GM23338 (cell line): ENCODE measurements around the gene ANKLE2. TPM values are rescaled to one million over a fixed set of nuclear protein-coding genes. Genes with fewer than 3 reads are reported as not detected.

Experiments used
- ATAC-seq: fragments of 200-7000 bp; cut with Tn5 transposase; 3 replicates; pipeline ENCODE4 v1.9.1; 2020
- DNase-seq: peaks from one replicate; pipeline ENCODE4 v3.0.0-alpha.2; 2015; ENCODE audit warnings: low spot score
- H2AFZ ChIP-seq: fragments of 200-600 bp; sonication (generic); 2 replicates; pipeline ENCODE4 v1.8.0; 2016; ENCODE audit warnings: antibody characterized with exemption, mild to moderate bottlenecking, moderate library complexity
- H3F3A ChIP-seq: fragments of 200-600 bp; sonication (generic); replicated peaks from 2 replicates; pipeline ENCODE4 v1.8.0; 2017; ENCODE audit warnings: antibody characterized with exemption, mixed run types, low read depth
- H3K27ac ChIP-seq: fragments of 200-600 bp; sonication (generic); 2 replicates; pipeline ENCODE4 v1.6.1; 2016; ENCODE audit warnings: low read depth
- H3K27me3 ChIP-seq: fragments of 200-600 bp; sonication (generic); 2 replicates; pipeline ENCODE4 v1.8.0; 2016; ENCODE audit warnings: mild to moderate bottlenecking, mixed run types, moderate library complexity; ENCODE audit not compliant: insufficient read depth
- H3K36me3 ChIP-seq: fragments of 200-600 bp; sonication (generic); 2 replicates; pipeline ENCODE4 v1.8.0; 2016; ENCODE audit warnings: mild to moderate bottlenecking; ENCODE audit not compliant: insufficient read depth
- H3K4me1 ChIP-seq: fragments of 200-600 bp; sonication (generic); 2 replicates; pipeline ENCODE4 v1.8.0; 2016; ENCODE audit warnings: mild to moderate bottlenecking, moderate library complexity; ENCODE audit not compliant: insufficient read depth
- H3K4me2 ChIP-seq: fragments of 200-600 bp; sonication (generic); 2 replicates; pipeline ENCODE4 v1.7.1; 2017; ENCODE audit warnings: mixed run types
- H3K4me3 ChIP-seq: fragments of 200-600 bp; sonication (generic); 2 replicates; pipeline ENCODE4 v1.6.1; 2016; ENCODE audit warnings: mixed run types
- H3K79me2 ChIP-seq: fragments of 200-600 bp; sonication (generic); replicated peaks from 2 replicates; pipeline ENCODE4 v1.8.0; 2017; ENCODE audit warnings: mild to moderate bottlenecking; ENCODE audit not compliant: insufficient read depth
- H3K9me2 ChIP-seq: fragments of 200-600 bp; sonication (generic); 2 replicates; pipeline ENCODE4 v1.8.0; 2017; ENCODE audit not compliant: insufficient read depth
- H4K20me1 ChIP-seq: fragments of 200-600 bp; sonication (generic); replicated peaks from 2 replicates; pipeline ENCODE4 v1.8.0; 2017; ENCODE audit warnings: mild to moderate bottlenecking; ENCODE audit not compliant: insufficient read depth
- H3K27ac Mint-ChIP-seq: 2 replicates; pipeline ENCODE4 v1.8.0; 2020; ENCODE audit warnings: inconsistent platforms, mild to moderate bottlenecking, moderate library complexity, mixed read lengths
- H3K27me3 Mint-ChIP-seq: 3 replicates; pipeline ENCODE4 v1.8.0; 2022; ENCODE audit warnings: low read depth, mild to moderate bottlenecking, moderate library complexity, mixed read lengths, inconsistent platforms; ENCODE audit not compliant: insufficient read depth, poor library complexity
- H3K36me3 Mint-ChIP-seq: 3 replicates; pipeline ENCODE4 v1.8.0; 2021; ENCODE audit warnings: low read depth, mild to moderate bottlenecking, inconsistent platforms, moderate library complexity, mixed read lengths
- H3K4me1 Mint-ChIP-seq: 3 replicates; pipeline ENCODE4 v1.8.0; 2020; ENCODE audit warnings: mild to moderate bottlenecking, inconsistent platforms, mixed read lengths
- H3K4me3 Mint-ChIP-seq: 3 replicates; pipeline ENCODE4 v1.8.0; 2021; ENCODE audit warnings: moderate library complexity, mild to moderate bottlenecking, inconsistent platforms, mixed read lengths
- H3K9me3 Mint-ChIP-seq: 3 replicates; pipeline ENCODE4 v1.8.0; 2020; ENCODE audit warnings: moderate library complexity, mild to moderate bottlenecking, inconsistent platforms, mixed read lengths
- CREB1 ChIP-seq: fragments of 250-450 bp; sonication (Bioruptor Pico); IDR thresholded peaks from 2 replicates; pipeline ENCODE4 v1.5.0; 2020; ENCODE audit warnings: low read depth, mild to moderate bottlenecking, moderate library complexity
- EZH2phosphoT487 ChIP-seq: fragments of 200-600 bp; sonication (generic); IDR thresholded peaks from one replicate; pipeline ENCODE4 v1.8.1; 2018; ENCODE audit warnings: antibody characterized with exemption; ENCODE audit not compliant: unreplicated experiment
- NANOG ChIP-seq: IDR thresholded peaks from 2 replicates; pipeline ENCODE4 v1.6.1; 2016; ENCODE audit warnings: antibody characterized with exemption, borderline replicate concordance
- POLR2AphosphoS5 ChIP-seq: IDR thresholded peaks from 2 replicates; pipeline ENCODE4 v1.6.1; 2016; ENCODE audit warnings: antibody characterized with exemption, low read depth
- STAT1 ChIP-seq: IDR thresholded peaks from one replicate; pipeline ENCODE4 v1.6.1; 2016; ENCODE audit warnings: antibody characterized with exemption; ENCODE audit not compliant: unreplicated experiment
- polyA plus RNA-seq: library from polyadenylated mRNA; unstranded; fragments of >200 nt; fragmentation: Nextera tagmentation; extraction: Ambion mirVana; gene quantifications from 2 replicates; pipeline ENCODE4 v1.2.1, GENCODE V29; 2016
- total RNA-seq: library from RNA; depleted of rRNA; stranded (reverse); fragments of >200 nt; shearing (Covaris generic); gene quantifications from 2 replicates; pipeline ENCODE4 v1.2.3, GENCODE V29; 2014
- TF ChIP-seq, protein P1 (sequence below): IDR thresholded peaks from 2 replicates; pipeline ENCODE4 v1.6.1; 2016; ENCODE audit warnings: antibody characterized with exemption
- TF ChIP-seq, protein P2 (sequence below): fragments of 250-450 bp; sonication (Bioruptor Pico); IDR thresholded peaks from 2 replicates; pipeline ENCODE4 v1.5.0; 2020; ENCODE audit warnings: mild to moderate bottlenecking, moderate library complexity

The ANKLE2 gene
- total and polyA plus RNA-seq, 2 experiments from 2014 or later, result 27.2 to 63.7 TPM

GRCh38 chr12:132728502-132728901, 33.1 kb downstream of the ANKLE2 start:
- Mint-ChIP-seq H3K9me3 (peaks cover 19% of the 10 kb centered on the region), H3K27ac (no peak overlapping the region), H3K4me1 (no peaks in the 10 kb centered on the region; the same call in 2 of the 3 replicates), H3K27me3 (peaks cover 29% of the 10 kb centered on the region), H3K4me3 (no peak overlapping the region; the same call in 2 of the 3 replicates), H3K36me3 (peaks cover 93% of the 10 kb centered on the region)
- Histone ChIP-seq H3K4me2 (no peak overlapping the region), H3K79me2 (no peaks in the 10 kb centered on the region), H3K36me3 (peaks cover 19% of the 10 kb centered on the region), H3K9me2 (no peaks in the 10 kb centered on the region), H2AFZ (no peak overlapping the region), H3K27me3 (no peaks in the 10 kb centered on the region), H3K4me1 (no peaks in the 10 kb centered on the region), H3F3A (peaks cover 17% of the 10 kb centered on the region), H3K27ac (no peak overlapping the region), H4K20me1 (peaks cover 19% of the 10 kb centered on the region), H3K4me3 (no peak overlapping the region)
- no peak for ATAC-seq
- TF ChIP-seq, protein P1, sequence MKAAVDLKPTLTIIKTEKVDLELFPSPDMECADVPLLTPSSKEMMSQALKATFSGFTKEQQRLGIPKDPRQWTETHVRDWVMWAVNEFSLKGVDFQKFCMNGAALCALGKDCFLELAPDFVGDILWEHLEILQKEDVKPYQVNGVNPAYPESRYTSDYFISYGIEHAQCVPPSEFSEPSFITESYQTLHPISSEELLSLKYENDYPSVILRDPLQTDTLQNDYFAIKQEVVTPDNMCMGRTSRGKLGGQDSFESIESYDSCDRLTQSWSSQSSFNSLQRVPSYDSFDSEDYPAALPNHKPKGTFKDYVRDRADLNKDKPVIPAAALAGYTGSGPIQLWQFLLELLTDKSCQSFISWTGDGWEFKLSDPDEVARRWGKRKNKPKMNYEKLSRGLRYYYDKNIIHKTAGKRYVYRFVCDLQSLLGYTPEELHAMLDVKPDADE, result no peak
- TF ChIP-seq, protein P2, sequence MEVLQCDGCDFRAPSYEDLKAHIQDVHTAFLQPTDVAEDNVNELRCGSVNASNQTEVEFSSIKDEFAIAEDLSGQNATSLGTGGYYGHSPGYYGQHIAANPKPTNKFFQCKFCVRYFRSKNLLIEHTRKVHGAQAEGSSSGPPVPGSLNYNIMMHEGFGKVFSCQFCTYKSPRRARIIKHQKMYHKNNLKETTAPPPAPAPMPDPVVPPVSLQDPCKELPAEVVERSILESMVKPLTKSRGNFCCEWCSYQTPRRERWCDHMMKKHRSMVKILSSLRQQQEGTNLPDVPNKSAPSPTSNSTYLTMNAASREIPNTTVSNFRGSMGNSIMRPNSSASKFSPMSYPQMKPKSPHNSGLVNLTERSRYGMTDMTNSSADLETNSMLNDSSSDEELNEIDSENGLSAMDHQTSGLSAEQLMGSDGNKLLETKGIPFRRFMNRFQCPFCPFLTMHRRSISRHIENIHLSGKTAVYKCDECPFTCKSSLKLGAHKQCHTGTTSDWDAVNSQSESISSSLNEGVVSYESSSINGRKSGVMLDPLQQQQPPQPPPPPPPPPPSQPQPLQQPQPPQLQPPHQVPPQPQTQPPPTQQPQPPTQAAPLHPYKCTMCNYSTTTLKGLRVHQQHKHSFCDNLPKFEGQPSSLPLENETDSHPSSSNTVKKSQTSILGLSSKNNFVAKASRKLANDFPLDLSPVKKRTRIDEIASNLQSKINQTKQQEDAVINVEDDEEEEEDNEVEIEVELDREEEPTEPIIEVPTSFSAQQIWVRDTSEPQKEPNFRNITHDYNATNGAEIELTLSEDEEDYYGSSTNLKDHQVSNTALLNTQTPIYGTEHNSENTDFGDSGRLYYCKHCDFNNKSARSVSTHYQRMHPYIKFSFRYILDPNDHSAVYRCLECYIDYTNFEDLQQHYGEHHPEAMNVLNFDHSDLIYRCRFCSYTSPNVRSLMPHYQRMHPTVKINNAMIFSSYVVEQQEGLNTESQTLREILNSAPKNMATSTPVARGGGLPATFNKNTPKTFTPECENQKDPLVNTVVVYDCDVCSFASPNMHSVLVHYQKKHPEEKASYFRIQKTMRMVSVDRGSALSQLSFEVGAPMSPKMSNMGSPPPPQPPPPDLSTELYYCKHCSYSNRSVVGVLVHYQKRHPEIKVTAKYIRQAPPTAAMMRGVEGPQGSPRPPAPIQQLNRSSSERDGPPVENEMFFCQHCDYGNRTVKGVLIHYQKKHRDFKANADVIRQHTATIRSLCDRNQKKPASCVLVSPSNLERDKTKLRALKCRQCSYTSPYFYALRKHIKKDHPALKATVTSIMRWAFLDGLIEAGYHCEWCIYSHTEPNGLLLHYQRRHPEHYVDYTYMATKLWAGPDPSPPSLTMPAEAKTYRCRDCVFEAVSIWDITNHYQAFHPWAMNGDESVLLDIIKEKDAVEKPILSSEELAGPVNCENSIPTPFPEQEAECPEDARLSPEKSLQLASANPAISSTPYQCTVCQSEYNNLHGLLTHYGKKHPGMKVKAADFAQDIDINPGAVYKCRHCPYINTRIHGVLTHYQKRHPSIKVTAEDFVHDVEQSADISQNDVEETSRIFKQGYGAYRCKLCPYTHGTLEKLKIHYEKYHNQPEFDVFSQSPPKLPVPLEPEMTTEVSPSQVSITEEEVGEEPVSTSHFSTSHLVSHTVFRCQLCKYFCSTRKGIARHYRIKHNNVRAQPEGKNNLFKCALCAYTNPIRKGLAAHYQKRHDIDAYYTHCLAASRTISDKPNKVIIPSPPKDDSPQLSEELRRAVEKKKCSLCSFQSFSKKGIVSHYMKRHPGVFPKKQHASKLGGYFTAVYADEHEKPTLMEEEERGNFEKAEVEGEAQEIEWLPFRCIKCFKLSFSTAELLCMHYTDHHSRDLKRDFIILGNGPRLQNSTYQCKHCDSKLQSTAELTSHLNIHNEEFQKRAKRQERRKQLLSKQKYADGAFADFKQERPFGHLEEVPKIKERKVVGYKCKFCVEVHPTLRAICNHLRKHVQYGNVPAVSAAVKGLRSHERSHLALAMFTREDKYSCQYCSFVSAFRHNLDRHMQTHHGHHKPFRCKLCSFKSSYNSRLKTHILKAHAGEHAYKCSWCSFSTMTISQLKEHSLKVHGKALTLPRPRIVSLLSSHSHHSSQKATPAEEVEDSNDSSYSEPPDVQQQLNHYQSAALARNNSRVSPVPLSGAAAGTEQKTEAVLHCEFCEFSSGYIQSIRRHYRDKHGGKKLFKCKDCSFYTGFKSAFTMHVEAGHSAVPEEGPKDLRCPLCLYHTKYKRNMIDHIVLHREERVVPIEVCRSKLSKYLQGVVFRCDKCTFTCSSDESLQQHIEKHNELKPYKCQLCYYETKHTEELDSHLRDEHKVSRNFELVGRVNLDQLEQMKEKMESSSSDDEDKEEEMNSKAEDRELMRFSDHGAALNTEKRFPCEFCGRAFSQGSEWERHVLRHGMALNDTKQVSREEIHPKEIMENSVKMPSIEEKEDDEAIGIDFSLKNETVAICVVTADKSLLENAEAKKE (CRISPR knock-in tag), result no peak
- TF ChIP-seq EZH2phosphoT487 (no peak), POLR2AphosphoS5 (no peak), STAT1 (no peak), NANOG (no peak), CREB1 (CRISPR knock-in tag) (no peak)
- DNase-seq, result no peak
